ENCODE measurements around the gene CCR1. TPM values are rescaled to one million over a fixed set of nuclear protein-coding genes. Genes with fewer than 3 reads are reported as not detected.

The CCR1 gene
- polyA plus RNA-seq, 1 donor (not counting 4 experiments of a cell fraction or from before 2014, with no cell fraction given) = not detected

DNA sequence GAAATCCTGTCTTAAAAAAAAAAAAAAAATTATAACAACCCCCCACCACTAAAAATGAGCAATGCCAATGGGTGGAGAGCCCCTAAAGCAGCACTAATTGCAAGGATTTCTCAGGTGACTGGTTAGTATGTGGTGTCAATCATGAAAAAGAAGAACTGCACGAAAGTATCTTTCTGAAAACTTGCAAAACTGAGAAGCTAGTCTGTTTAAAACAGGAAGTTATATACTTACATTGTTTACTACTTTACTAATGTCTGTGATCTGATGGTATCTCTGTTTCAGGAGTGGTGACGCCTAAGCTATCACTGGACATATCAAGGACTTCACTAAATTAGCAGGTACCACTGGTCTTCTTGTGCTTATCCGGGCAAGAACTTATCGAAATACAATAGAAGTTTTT is 34.0 kb upstream of the CCR1 start, which contains the start of gene CCR3:
CCR3 (plus strand) TSS at position 341 of the 400 bp plus-strand sequence. CDS start 22,699 bp downstream, outside the sequence.
- Histone ChIP-seq H3K9me3 (ENCODE audit: control insufficient read depth, low read depth, low read length) (no peaks in the 10 kb centered on the region), H3K4me2 (ENCODE audit: control insufficient read depth, extremely low read depth, insufficient read depth, low read depth, low read length) (no peak within 1 kb of the TSS), H3K4me1 (ENCODE audit: control insufficient read depth, extremely low read depth, insufficient read depth, low read length) (no peaks in the 10 kb centered on the region), H2AFZ (ENCODE audit: control insufficient read depth, low read length) (no peak within 1 kb of the TSS), H3K27me3 (ENCODE audit: control insufficient read depth, extremely low read depth, insufficient read depth, low read length) (no peaks in the 10 kb centered on the region), H3K4me3 (ENCODE audit: control insufficient read depth in 2 of 3, extremely low read depth in 1 of 3, insufficient read depth in 2 of 3, low read depth in 1 of 3, low read length in 3 of 3) (no peak within 1 kb of the TSS), H3K79me2 (ENCODE audit: control insufficient read depth, insufficient read depth, low read length) (no peaks in the 10 kb centered on the region), H3K36me3 (ENCODE audit: control insufficient read depth in 2 of 2, extremely low read depth in 1 of 2, insufficient read depth in 2 of 2, low read length in 2 of 2) (no peaks in the 10 kb centered on the region), H3K27ac (ENCODE audit: control insufficient read depth, insufficient read depth, low read length) (no peak within 1 kb of the TSS), H4K20me1 (ENCODE audit: control insufficient read depth, extremely low read depth, insufficient read depth, low read length) (no peaks in the 10 kb centered on the region), H3K9ac (ENCODE audit: control insufficient read depth, extremely low read depth, insufficient read depth, low read length) (no peak within 1 kb of the TSS), H3K9me1 (ENCODE audit: control insufficient read depth, extremely low read depth, insufficient read depth, low read length) (no peaks in the 10 kb centered on the region)
- TF ChIP-seq EZH2 (IDR thresholded peaks at IDR 0.05; ENCODE audit: low read length) = no peak
- TF ChIP-seq, protein P1, sequence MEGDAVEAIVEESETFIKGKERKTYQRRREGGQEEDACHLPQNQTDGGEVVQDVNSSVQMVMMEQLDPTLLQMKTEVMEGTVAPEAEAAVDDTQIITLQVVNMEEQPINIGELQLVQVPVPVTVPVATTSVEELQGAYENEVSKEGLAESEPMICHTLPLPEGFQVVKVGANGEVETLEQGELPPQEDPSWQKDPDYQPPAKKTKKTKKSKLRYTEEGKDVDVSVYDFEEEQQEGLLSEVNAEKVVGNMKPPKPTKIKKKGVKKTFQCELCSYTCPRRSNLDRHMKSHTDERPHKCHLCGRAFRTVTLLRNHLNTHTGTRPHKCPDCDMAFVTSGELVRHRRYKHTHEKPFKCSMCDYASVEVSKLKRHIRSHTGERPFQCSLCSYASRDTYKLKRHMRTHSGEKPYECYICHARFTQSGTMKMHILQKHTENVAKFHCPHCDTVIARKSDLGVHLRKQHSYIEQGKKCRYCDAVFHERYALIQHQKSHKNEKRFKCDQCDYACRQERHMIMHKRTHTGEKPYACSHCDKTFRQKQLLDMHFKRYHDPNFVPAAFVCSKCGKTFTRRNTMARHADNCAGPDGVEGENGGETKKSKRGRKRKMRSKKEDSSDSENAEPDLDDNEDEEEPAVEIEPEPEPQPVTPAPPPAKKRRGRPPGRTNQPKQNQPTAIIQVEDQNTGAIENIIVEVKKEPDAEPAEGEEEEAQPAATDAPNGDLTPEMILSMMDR (optimal IDR thresholded peaks at IDR 0.05 in 1 of 3, IDR thresholded peaks at IDR 0.05 in 1 of 3, conservative IDR thresholded peaks at IDR 0.05 in 1 of 3; ENCODE audit: extremely low read depth in 1 of 3, insufficient read depth in 2 of 3, low read length in 3 of 3) = no peak
- DNase-seq (ENCODE audit: low read depth, low spot score) = no peak
- dilution Hi-C loops (cut with MboI; ENCODE audit: extremely low pct_ligation_motif_present, low sequenced_read_pairs) = no loop called here
- no peak for FAIRE-seq

DNA sequence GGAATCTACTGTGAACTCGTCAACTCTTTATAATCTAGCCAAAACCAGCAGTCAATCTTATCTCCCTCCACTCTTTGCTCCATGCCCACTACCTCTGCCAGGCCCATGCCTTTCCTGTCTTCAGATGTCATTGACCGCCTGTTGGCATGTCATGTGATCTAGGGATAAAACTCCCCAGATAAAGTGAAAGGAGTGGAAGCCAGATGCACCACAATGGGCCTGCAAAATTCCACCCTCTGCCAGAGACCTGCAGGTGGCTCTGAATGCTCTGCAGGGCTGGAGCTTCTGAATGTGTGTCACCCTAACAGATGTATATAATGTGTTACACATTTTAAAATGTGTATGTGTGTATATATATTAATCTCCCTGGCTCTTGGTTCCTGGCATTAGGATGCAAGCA is 31.8 kb upstream of the CCR1 start:
- no peak for DNase-seq (ENCODE audit: low read depth, low spot score)
- H3K9ac ChIP-seq (ENCODE audit: control insufficient read depth, extremely low read depth, insufficient read depth, low read length) = no peak overlapping the region
- no peak overlapping the region for H3K4me2 ChIP-seq (ENCODE audit: control insufficient read depth, extremely low read depth, insufficient read depth, low read depth, low read length)
- no peaks in the 10 kb centered on the region for H3K4me1 ChIP-seq (ENCODE audit: control insufficient read depth, extremely low read depth, insufficient read depth, low read length)
- dilution Hi-C loops (cut with MboI; ENCODE audit: extremely low pct_ligation_motif_present, low sequenced_read_pairs) = no loop called here
- no peak overlapping the region for H3K4me3 ChIP-seq (ENCODE audit: control insufficient read depth in 2 of 3, extremely low read depth in 1 of 3, insufficient read depth in 2 of 3, low read depth in 1 of 3, low read length in 3 of 3)
- no peak overlapping the region for H3K27ac ChIP-seq (ENCODE audit: control insufficient read depth, insufficient read depth, low read length)
- no peak for FAIRE-seq
- H2AFZ ChIP-seq (ENCODE audit: control insufficient read depth, low read length) = no peak overlapping the region
- H3K36me3 ChIP-seq (ENCODE audit: control insufficient read depth in 2 of 2, extremely low read depth in 1 of 2, insufficient read depth in 2 of 2, low read length in 2 of 2) = no peaks in the 10 kb centered on the region
- no peak for TF ChIP-seq EZH2 (IDR thresholded peaks at IDR 0.05; ENCODE audit: low read length)
- TF ChIP-seq, protein P1 (optimal IDR thresholded peaks at IDR 0.05 in 1 of 3, IDR thresholded peaks at IDR 0.05 in 1 of 3, conservative IDR thresholded peaks at IDR 0.05 in 1 of 3; ENCODE audit: extremely low read depth in 1 of 3, insufficient read depth in 2 of 3, low read length in 3 of 3) = no peak
- H3K9me3 ChIP-seq (ENCODE audit: control insufficient read depth, low read depth, low read length) = no peaks in the 10 kb centered on the region
- no peaks in the 10 kb centered on the region for H4K20me1 ChIP-seq (ENCODE audit: control insufficient read depth, extremely low read depth, insufficient read depth, low read length)
- no peaks in the 10 kb centered on the region for H3K79me2 ChIP-seq (ENCODE audit: control insufficient read depth, insufficient read depth, low read length)
- peaks cover 12% of the 10 kb centered on the region for H3K27me3 ChIP-seq (ENCODE audit: control insufficient read depth, extremely low read depth, insufficient read depth, low read length)
- H3K9me1 ChIP-seq (ENCODE audit: control insufficient read depth, extremely low read depth, insufficient read depth, low read length) = no peaks in the 10 kb centered on the region

Measured in keratinocyte (primary cell).